Activated CD4-positive, alpha-beta T cell treated with anti-CD3 and anti-CD28 coated beads for 48 hours (primary cell): Measurements from ENCODE around the gene CETN1.

Experiments
- DNase-seq: peaks from one replicate; pipeline ENCODE4 v3.0.0-alpha.2; 2020

The CETN1 gene

DNA sequence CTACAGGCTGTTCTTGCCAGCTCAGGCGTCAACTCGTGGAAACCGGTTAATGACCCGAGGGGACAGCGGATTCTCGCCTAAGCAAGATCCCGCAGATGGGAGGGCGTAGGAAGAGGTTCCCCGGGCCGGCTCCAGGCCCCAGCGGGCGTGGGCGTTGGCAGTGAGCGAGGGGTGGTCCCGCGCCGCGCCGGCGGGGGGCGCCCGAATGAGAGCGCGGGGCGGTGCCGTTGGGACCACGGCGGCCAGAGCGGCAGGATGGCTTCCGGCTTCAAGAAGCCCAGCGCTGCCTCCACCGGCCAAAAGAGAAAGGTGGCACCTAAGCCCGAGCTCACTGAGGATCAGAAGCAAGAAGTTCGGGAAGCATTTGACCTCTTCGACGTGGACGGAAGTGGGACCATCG lies at the start of gene CETN1:
Gene CETN1, plus strand, starts transcription at position 227 of the 400 bp plus-strand sequence. Its CDS starts 29 bp downstream, at position 256.
- no peak for DNase-seq

DNA sequence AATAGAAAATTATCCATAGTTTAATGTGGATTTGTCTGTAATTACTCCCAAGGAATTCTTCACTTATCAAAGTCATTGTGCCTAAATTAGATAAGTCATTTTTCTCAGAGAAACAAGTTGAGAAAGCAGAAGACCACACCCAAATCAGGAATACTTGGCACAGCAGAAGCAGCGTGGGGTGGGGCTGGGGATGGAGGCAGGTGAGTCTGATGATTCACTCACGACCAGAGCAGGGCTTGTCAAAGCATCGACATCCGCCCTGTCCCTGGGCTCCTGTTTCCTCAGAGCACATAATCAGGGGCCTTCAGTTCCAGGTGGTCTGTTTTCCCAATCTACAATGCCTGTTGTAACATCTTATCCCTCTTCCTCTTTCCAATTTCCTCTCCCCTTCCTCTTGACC lies 48.2 kb upstream of the CETN1 start:
- DNase-seq, result no peak

DNA sequence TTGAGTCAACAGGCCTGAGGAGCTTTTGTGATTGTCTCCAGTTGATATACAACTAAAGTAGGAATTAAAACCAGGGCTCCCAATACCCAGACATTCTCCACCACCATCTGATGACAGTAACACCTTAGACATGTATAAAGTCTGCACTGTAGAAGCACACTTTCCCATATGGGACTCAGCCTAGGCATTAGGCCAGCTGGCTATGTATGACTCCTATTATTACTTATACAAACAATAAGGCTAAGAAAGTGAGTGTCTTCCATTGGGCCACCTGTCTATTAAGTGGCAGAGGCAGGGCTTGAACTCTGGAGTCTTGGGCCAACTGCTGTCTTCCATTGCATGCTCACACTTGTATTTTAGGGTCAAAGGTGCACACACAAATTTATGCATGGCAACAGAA lies 47.5 kb upstream of the CETN1 start:
- no peak for DNase-seq

DNA sequence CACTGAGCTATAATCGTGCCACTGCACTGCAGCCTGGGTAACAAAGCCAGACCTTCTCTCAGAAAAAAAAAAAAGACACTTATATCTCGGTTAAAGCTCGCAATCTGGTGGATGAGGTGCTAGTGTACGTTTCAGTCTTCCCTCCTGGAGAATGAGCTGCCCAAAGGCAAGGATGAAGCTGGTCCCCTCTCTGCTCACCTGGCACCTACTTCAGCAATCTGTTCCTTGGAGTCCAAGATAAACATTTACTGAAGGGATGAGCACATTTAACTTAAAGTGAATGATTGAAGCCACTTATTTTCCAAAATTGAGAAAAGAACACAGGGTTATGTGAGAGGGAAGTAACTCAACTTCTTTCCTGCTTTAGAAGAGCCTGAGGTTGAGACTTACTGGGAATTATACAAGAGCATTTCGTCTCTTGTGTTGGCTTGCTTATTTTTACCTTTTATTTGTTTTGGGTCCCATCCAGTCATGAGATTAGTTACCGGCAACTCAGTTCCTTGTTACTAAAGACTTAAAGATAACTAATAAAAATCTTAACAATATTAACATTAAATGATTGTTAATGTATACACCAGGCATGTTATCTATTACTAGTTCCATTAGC lies 46.1 kb upstream of the CETN1 start:
- DNase-seq, result no peak

DNA sequence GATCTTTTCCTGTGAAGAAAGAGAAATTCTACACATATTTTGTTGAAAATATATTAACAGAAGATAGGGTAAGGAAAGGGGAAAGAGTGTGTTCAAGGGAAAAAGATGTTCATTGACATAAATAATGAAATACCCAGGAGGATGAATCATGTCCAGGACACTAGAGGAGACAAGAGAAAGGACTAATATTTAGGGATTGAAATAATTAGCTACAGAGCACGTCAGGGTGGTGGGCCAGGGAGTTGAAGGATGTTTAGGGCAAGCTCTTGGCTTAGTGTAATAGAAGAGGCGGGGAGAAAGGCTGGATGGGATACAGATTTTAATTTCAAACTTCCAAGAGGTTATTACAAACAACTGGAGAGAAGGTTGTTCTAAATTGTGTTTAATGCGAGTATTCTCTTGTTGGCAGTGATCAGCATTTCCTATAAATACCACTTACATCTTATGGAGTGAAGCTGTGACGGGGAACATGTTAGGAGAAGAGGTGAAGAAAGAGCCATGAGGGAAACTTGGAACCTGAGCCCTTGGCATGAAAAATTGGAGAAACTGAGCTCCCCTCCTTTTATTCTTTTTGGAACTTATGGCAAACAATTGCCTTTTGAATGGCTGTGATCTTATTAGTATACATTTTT lies 36.6 kb upstream of the CETN1 start:
- no peak for DNase-seq

DNA sequence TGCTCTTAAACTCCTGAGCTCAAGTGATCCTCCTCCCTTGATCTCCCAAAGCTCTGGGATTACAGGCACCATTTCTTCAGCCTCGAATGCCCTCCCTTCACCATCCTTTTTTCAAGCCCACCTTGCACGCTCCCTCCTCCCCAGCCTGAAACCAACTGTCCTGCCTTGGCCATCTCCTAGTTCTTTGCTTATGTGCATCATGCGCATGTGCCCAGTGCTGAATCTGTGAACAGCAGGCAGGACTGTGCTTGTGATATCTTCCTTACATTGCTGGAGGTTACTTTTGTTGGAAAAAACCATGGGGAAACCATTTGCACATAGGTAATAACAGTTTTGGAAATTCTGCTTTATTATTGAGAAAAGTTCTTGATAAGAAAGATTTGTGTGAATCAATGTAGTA lies 30.2 kb upstream of the CETN1 start:
- no peak for DNase-seq

DNA sequence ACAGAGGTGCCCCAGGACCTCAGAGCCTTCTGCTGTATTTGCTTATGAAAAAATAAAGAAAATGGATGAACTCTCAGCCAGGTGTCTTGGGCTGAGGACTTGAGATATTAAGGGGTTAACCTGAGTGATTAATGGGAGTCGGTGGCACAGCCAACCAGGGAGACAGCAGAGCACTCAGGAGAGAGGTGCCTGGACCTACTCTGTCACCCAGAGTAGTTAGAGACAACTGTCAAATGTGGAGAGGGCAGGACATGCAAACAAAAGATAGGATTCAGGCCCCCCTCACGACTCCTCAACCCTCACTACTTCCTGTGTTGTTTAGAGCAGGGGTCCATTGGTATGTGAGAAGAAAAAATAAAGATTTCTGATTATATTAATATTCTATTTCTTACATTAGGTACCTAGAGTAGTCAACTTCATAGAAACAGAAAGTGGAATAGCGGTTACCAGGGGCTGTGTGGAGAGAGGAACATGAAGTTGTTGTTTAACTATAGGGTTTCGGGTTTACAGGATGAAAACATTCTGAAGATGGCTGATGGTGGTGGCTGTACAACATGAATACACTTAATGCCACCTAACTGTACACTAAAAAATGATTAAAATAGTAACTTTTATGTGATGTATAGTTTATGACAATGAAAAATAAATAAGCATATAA lies 28.6 kb upstream of the CETN1 start:
- DNase-seq, result no peak

DNA sequence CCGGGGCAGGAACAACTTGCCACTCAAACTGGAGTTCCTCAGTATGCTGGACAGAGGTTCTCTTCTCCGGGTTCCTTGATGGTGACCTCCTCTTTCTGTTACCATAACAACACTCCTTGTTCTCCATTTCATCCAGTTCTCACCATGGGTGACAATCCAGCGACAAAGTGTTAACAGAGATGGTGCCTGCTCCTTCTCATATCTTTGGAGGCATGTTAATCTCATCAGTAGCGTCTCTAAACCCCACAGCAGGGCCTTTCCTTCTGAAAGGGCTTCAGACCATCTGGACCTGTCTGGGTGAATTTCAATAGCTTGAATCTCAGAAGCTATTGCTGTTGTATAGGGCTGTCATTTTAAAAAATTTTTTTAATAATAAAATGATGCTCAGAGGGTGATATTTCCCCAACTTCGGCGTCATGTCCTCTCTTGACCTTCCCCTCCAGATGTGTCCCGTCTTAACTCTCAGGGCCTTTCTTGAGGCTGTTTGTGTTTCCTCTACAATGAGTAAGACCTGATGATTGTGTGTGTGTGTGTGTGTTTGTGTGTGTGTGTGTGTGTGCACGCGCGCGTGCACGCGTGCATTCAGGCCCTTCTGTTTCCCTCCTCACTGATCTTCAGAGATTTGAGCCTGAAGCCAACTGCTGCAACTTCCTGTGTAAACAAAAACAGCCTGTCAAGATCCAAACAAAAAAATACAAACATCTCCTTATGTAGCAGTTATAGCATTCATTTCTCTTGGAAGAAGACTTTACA lies 24.3 kb upstream of the CETN1 start:
- DNase-seq, result no peak

DNA sequence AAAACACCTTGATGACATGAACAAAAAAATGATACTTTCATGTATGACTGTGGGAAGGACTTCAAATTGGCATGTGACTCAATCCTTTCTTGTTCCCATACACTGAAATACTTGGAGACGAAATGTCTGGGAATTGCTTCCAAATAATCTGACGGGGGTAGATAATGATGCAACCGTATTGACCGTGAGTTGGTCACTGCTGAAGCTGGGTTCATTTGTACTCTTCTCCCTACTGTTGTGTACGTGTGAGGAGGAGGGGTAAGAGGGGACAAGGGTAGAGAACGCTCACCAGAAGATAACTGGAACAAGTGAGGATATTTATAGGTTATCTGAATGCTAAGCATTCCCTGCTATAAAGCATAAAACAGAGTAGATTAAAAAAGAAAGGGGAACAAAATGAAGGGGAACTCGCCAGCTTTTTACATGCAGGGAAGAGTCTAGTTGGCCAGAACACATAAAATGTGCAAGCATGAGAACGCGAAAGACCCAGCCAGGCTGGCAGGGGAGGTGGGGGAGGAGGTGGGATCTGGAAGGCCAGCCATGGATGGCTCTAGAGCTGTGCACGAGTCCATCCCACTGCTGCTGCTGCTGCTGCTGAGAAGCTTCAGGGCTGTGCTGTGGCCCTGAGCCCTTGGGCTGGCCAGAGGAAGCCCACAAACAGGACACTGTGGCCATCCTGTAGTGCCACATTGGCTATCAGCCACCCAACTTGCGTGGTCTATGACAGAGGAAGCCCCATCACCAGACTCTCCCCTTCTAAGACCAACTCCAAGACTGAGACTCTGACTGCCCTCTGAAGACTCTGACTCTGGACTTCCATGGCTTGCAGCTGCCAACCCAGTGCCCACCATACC lies 15.2 kb upstream of the CETN1 start:
- no peak for DNase-seq

DNA sequence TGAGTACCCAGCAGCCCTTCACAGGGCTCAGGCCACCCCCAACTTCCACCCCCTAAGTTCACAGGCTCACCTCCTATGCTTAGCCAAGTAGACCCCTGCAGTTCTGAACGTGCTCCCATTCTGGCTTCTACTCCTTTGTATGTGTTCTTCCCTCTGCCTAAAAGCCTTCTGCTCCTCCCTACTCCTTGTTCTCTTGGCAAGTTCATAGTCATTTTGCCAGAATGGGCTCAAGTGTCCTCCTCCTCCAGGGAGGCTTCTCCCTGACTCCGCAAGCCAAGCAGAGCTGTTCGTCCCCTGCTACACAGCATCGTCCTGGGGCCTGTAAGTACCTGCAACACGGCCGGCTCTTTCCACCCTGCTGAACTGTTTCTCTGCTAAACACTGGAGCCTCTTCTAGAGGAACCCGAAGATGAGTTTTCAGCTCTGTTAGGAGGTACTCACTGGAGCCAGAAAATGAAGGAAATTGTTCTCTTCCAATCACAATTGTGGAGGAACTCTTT lies 14.6 kb upstream of the CETN1 start:
- DNase-seq, result no peak

DNA sequence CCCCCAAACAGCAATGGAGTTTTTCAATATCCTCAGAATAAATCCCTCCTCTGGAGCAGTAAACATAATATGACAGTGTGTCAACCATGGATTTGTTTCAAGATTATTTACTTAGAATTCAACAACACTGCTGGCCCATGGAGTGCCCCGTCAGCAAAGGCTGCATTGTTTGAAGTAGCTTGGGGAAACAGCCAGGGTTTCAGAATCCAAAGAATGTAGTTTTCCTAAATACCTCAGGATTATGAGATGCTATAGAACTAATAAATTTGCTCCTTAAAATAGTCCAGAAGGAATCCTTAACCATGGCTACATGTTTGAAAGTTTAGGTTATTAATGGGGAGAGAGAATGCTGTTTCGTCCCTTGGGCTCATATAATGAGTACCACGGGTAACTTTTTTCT lies 13.1 kb upstream of the CETN1 start:
- no peak for DNase-seq

DNA sequence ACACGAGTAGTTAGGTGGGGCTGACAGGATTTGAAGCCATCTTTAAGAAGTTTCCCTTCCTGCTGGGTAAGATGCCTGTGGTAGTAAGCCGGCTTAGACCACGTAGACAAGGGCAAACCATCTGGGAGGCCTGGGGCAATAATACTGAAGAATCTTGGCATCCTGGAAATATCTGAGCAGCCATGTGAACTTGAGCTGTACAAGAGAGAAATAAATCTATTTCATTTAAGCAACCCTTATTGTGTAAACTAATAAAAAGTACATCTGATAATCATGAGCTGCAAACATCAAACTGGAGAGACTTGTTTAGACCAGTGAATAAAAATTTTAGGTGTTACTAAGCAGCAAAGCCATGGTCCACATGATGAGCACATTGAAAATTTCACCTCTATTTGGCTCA lies 11.4 kb upstream of the CETN1 start:
- no peak for DNase-seq

DNA sequence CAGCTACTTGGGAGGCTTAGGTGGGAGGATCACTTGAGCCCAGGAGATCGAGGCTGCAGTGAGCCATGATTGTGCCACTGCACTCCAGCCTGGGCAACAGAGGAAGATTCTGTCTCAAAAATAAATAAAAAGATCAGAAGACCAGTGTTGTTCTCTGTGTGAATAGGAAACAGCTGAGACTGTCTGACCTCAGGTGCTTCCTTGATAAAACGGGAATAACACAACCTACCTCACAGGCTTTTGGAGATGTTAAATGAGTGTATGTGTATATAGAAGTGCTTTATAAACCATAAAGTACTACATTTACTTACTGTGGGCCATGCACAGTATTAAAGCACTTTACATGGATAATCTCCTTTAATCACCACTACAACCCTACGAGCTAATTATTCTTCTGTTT lies 9.9 kb upstream of the CETN1 start:
- no peak for DNase-seq

DNA sequence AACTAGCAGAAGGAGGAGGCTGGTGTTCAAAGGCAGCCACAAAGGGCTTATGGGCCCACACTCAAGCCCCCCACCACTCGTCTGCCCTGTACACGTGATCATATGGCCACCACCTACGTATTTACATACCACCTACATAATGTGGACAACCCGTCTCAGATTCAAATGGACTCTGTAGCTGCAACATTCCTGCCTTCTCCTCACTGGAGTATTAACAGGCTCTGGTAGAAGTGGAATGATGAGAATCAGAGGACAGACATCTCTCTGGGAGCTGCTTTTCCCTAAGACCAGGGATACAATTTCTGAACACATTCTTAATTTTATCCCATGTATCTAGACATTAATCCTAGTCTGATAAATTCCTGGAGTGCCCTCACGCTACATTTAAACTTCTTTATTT lies 9.5 kb upstream of the CETN1 start:
- no peak for DNase-seq

DNA sequence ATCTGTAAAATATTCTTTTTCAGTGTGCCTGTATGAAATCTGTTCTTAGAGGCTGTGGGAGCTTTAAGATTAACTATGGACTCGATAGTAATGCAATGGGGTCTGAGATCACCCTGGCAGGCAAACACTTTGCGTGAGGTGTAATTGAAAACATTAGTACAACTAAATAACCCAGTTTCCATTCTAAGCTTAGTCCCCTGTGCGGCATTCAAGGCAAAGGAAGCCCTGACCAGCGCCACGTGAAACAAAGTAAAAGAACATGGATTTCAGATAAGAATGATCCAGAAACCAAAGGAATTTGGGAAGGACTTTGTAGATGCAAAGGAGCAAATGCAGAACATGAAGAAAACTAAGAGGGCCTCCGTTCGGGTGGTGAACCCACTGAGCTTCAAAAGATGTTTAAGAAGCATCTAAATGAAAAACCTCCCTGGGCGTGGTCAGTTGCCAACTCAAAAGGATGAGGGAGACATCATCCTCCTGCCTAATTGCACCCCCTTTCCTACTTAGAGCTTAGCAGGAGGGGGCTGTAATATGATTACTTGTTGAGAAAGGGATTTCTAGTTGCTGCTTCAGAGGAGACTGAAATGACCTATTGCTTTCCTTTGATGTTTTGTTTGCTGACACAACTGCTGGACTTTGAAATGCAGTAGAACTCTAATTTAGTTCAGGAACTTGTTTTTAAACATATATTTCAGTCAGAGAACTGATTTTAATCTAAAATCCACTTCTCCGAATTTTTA lies 7.9 kb upstream of the CETN1 start:
- no peak for DNase-seq

DNA sequence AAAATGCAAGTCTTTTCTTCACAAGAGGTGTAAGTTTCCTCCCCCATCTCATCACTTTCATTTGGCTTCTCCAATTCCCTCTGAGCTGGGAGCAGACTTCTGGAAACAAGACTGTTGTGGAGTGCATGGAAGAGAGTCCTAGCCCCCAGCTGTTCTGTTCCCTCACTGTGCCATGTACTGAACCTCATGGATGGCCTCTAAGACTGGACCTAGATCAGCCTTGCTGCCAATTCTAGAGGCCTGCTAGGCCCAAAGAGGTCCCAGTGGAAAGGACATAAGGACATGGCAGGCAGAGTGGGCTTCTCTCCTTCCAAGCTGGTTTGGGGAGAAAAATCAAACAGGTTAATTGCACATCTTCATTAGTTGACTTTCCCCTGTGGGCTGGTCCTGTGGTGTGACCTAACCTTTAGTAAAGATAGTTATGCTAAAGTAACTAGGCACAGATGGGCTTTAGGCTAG lies 7.3 kb upstream of the CETN1 start:
- DNase-seq, result no peak

DNA sequence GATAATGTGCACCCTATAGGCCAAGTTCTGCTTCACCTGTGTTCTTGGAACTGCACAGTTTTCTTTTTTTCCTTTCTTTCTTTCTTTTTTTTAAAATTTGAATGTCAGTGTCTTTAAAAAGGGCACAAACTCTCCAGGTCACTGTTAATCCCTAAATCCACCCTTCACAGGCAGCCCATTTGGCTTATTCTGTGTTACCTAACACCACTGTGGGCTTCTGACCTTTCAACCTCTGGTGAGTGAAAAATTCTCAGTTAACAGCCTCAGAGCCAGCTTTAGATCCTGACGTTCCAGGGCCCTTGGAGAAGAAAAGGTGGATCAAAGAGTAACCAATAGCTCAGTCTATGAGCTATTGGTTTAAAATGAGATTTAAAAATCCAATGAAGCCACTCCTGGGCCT lies 6.8 kb upstream of the CETN1 start:
- DNase-seq, result no peak

DNA sequence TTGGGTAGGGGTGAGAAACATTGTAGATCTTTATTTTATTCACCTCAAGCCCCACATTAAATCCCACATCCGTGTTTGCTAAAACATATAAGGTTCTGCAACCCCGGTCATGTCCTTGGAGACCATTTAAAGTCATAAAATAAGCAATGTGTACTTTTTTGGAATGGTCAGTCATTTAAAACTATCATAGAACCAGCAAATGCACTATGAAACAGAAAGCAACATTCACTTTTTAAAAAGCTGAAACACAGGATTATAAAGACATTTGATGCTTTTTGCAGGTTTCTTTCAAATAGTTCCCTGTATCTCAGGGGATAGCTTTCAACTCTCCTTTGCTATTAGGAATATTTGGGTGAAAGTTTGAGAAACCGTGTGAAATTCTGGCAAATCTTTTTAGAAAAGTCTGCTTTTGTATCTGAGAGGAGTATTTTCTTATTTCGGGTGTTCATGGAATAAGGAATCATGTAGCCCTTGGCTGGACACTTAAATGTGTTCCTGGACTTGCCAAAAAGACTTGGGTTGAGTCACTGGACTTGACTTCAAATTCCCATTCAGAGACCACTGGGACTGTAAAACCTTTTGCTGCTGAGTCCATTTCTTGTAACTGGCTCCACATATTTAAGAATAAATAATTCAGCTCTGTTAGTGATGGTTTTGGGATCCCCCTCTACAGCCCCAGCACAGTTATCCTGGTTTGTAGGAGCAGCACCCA lies 5.9 kb upstream of the CETN1 start:
- DNase-seq, result no peak

DNA sequence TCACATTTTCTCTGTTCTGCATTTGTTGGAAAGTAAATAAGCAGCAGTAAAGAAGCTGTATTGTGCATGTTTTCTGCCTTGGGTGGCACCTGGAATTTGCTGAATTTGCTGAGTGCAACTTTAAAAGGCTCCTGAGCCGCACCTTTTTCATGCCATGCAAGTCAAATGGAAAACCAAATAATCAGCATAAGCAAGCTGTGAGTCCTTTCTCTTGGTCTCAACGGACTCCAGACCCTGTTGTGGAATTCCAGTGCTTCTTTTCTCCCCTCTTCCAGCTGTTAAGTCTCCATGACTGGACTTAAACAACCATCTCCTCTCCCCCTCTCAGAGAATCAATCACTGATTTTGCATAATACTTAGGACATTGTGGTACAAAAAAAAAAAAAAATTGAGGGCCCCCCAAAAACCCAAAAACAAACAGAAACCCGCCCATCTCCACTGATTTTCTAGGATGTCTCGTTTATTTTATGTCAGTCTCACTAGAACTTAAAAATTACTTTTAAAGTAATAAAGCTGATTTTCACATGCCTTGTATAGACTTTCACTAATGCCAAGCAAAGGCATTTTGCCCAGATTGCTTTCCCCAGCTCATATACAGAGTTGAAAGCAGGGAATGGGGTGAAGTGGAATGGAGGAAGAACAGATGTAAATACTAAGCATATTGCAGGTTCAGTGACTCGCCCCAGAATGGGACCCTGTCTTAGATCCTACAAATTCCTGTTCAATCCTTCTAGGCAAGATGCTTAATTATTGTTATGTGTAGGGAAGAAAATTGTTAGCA lies 5.1 kb upstream of the CETN1 start:
- no peak for DNase-seq

DNA sequence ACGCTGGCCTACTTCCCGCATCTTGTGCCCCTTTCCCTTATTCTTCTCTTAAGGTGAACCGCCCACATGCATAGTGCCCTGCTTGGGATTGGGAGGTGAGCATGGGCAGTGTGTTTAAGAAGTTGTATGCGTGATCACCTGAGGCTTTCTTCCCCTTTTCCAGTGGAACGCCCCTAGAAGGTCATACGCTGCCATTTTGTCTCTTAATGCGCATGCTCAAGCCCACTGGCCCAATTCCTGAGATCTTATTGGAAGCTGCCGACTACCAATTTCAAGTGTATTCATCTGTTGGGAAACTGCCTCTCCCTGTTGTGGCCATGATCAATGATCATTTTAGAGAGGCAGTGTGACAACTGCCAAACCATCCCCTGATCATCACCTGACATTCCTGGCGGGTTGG lies 3.3 kb upstream of the CETN1 start:
- DNase-seq, result no peak
